Hematopoietic multipotent progenitor cell treated with erythropoietin and hydrocortisone succinate and interleukin-3 and kit ligand, for 8 days (in vitro differentiated cells): ENCODE results near the gene CHAF1A.
A peak's percentile ranks its signal among the peaks of the same experiment; 100 is the strongest.

Experiments
- DNase-seq: peaks from one replicate; pipeline ENCODE4 v3.0.0-alpha.2; 2015

Gene CHAF1A

GRCh38 chr19:4385291-4386040, 17.0 kb upstream of the CHAF1A start:
- DNase-seq, result no peak

GRCh38 chr19:4386041-4386782, 16.2 kb upstream of the CHAF1A start:
- DNase-seq, result no peak

GRCh38 chr19:4388337-4389063, 13.9 kb upstream of the CHAF1A start:
- DNase-seq, result no peak

- DNase-seq, result no peak
These were observed 13.4 kb upstream of the CHAF1A start for GRCh38 chr19:4389064-4389375.

- DNase-seq, result no peak
These were observed 12.9 kb upstream of the CHAF1A start for GRCh38 chr19:4389511-4390016.

GRCh38 chr19:4390017-4390566, 12.3 kb upstream of the CHAF1A start:
- no peak for DNase-seq

- DNase-seq, result no peak
These were observed 11.7 kb upstream of the CHAF1A start for GRCh38 chr19:4390567-4391305.

GRCh38 chr19:4391306-4391693, 11.1 kb upstream of the CHAF1A start:
- no peak for DNase-seq

GRCh38 chr19:4391701-4392483, 10.5 kb upstream of the CHAF1A start:
- DNase-seq, result no peak

- DNase-seq, result no peak
These were observed 8.4 kb upstream of the CHAF1A start for GRCh38 chr19:4393947-4394590.

GRCh38 chr19:4396949-4397783, 5.3 kb upstream of the CHAF1A start:
- DNase-seq, result no peak

GRCh38 chr19:4399812-4400134, 2.7 kb upstream of the CHAF1A start:
- peak; percentile 39 for DNase-seq

GRCh38 chr19:4400135-4400936, 2.1 kb upstream of the CHAF1A start, which contains the start of gene SH3GL1:
SH3GL1 (minus strand) TSS chr19:4400547; CDS start chr19:4400368, 179 bp downstream.
- DNase-seq, result peak; percentile 92

- DNase-seq, result peak; percentile 21
These were observed 670 bp upstream of the CHAF1A start for GRCh38 chr19:4401769-4402170.

GRCh38 chr19:4403005-4403761, 743 bp downstream of the CHAF1A start:
- no peak for DNase-seq

- no peak for DNase-seq
These were observed 3.5 kb downstream of the CHAF1A start for GRCh38 chr19:4405977-4406376.

- DNase-seq, result no peak
These were observed 4.2 kb downstream of the CHAF1A start for GRCh38 chr19:4406626-4407025.

- no peak for DNase-seq
These were observed 6.9 kb downstream of the CHAF1A start for GRCh38 chr19:4409123-4409933.
